CD1c-positive myeloid dendritic cell (primary cell): Measurements from ENCODE around the gene FLNB.
A peak's percentile ranks its signal among the peaks of the same experiment; 100 is the strongest.

Experiments used
- DNase-seq: peaks from one replicate; pipeline ENCODE4 v3.0.0-alpha.2; 2016; ENCODE audit errors: extremely low spot score

FLNB gene

GRCh38 chr3:58104712-58105111 is 96.5 kb downstream of the FLNB start:
- no peak for DNase-seq

DNA sequence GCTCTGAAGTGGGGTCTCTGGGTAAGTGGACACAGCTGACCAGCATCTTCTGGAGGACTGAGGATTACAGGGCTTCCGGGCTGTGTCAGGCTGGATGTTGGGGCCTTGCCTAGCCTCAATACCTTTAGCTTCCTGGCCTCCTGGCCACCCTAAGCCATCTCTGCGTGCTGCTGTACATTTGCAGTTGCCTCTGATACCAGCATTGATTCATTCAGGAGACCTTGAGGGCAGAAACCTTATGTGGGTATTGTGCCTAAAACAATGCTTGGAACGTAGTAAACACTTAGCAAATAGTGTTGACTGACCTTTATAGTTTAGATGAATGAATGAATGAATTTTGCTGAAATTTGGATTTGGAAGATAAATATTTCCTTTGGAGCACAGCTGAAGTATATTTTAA is 97.0 kb downstream of the FLNB start:
- no peak for DNase-seq

GRCh38 chr3:58106061-58106460 is 97.8 kb downstream of the FLNB start:
- DNase-seq, result no peak

DNA sequence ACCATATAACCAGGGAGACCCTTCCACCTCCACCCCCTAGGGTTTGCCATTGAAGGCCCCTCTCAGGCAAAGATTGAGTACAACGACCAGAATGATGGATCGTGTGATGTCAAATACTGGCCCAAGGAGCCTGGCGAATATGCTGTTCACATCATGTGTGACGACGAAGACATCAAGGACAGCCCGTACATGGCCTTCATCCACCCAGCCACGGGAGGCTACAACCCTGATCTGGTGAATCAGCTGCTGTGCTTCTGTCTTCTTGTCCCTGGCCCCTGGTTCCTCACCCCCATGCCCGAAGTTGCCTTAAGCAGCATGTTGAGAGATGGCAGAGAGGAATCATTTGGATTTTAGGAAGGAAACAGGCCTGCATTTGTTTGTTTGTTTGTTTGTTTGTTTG is 98.4 kb downstream of the FLNB start:
- DNase-seq, result no peak

DNA sequence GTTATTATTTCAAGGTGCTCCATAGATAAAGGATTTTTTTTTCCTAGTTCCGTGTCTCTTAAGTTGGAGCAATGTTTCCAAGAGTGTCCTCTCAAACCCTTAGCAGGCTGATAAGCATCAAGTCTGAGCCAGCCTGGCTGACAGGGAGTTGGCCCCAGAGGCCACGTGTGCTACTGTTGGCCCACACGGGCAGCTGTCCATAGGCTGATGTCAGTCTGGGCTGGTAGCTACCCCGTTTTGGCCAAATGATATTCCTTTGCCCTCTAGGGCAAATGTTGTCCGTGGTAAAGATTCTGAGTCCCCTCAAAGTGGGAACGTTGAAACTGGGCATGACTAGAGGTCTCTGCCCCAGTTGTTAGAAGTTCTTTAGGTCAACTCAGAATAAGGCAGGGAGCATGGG is 99.4 kb downstream of the FLNB start:
- DNase-seq, result no peak

DNA sequence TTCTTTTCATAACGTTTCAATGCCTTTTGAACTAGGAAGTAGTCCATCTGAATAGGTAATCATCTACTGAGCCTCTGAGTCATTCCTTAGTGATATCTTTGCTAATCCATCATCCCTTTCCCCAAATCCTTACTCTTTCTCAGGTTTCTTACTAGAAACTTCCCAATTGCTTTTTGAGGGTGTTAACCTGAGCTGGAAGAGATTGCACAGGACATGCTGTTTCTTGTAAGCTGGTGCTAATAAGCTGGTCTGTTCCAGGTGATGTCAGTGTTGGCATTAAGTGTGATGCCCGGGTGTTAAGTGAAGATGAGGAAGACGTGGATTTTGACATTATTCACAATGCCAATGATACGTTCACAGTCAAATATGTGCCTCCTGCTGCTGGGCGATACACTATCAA is 101.5 kb downstream of the FLNB start:
- DNase-seq, result no peak

DNA sequence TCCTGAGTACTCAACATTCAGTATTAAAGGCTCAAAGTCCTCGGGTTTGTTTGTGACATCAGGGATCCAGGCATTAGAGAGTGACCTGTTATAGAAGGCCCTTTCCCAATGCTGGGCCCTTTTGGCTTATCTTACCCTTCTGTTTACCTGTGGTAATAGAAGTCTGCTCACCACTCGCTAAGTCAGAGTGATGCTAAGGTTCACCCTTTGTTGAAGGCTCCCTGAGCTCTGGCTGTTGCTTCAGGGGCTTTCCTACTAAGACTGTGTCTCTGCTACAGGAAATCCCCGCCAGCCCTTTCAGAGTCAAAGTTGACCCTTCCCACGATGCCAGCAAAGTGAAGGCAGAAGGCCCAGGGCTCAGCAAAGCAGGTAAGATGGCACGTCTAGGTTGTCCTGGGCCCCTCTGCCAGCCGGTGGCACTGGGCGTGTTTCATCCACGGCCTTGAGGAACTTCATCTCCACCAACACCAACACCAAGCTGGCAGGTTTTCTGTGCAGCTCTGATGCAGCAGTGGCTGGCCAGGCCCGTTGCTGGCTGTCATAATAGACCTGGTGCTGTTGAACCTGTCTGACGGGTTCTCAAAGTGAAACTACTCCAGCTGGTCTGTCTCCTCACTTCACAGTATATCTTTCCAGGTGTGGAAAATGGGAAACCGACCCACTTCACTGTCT is 103.4 kb downstream of the FLNB start:
- DNase-seq, result no peak

GRCh38 chr3:58112185-58112535 is 103.9 kb downstream of the FLNB start:
- DNase-seq, result no peak

- DNase-seq, result no peak
These were observed 107.0 kb downstream of the FLNB start for GRCh38 chr3:58115175-58115574.

- no peak for DNase-seq
These were observed 108.1 kb downstream of the FLNB start for GRCh38 chr3:58116161-58116955.

- no peak for DNase-seq
These were observed 108.8 kb downstream of the FLNB start for GRCh38 chr3:58116985-58117384.

DNA sequence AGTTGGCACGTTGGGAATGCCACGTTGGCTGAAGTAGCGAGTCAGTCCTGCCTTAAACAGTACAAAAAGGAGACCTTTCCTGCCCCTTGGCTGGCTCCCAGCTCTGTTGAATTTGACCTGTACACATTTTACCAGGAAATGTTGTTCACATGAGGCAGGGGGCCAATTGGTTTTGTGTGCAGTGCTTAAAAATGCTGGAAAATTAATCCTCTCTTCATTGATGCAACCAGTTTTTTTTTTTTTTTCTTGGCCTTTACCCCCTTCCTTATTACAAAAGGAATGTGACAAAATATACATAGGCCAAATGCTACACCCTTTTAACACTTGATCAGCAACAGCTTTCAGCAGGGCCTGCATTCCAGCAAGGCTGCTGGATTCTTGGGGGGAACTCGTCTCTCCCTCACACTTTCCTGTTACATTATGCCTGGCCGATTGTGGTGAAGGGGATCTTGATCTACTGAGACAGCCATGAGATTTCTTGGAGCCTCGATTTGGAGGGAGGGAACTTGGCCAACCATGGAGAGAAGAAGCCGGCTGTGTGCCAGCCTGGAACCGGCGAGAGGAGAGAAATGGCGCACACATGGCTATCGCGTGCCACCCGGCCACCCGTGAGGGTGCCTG is 109.4 kb downstream of the FLNB start:
- no peak for DNase-seq

- DNase-seq, result no peak
These were observed 111.0 kb downstream of the FLNB start for GRCh38 chr3:58119186-58119585.

DNA sequence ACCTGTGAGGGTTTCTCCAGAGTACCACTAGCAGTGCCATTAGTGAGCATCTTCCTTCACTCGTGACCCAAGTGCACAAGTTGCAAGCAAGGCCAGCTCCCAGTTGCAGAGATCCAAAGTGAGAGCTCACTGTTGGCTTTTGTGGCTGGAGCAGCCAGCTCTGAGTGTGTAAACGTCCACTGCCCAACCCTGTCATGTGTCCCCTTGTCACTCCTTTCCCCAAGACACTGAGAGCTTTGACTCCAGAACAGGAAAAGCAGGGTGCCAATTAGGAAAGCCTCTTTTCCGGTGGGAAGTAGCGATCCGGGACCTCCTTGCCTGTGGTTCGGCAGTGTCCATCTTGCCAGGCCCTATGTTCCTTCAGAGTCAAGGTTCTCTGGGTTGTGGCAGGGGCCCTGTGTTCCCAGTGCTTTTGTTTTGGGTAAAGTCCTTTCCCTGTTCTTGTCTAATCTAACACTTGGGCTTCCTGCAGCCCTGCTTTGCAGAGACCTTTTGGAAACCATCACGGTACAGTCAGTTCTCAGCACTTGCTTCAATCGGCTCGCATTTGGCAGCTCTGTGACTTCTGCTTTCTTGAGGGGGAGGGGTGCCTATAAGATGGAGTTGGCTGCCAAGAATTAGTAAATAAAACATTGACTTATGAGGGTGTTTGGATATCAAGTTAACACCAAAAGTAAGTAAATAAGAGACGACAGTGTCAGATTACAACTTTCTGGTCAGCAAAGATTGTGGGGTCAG is 112.0 kb downstream of the FLNB start:
- peak; percentile 6 for DNase-seq

DNA sequence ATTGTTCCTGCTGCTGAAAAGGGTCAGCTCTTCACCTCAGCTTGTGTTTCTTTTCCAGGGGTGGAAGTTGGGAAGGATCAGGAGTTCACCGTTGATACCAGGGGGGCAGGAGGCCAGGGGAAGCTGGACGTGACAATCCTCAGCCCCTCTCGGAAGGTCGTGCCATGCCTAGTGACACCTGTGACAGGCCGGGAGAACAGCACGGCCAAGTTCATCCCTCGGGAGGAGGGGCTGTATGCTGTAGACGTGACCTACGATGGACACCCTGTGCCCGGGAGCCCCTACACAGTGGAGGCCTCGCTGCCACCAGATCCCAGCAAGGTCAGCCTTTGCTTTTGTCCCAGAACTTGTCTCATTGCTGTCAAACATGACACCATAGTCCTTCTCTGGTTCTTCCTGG is 113.0 kb downstream of the FLNB start:
- no peak for DNase-seq

DNA sequence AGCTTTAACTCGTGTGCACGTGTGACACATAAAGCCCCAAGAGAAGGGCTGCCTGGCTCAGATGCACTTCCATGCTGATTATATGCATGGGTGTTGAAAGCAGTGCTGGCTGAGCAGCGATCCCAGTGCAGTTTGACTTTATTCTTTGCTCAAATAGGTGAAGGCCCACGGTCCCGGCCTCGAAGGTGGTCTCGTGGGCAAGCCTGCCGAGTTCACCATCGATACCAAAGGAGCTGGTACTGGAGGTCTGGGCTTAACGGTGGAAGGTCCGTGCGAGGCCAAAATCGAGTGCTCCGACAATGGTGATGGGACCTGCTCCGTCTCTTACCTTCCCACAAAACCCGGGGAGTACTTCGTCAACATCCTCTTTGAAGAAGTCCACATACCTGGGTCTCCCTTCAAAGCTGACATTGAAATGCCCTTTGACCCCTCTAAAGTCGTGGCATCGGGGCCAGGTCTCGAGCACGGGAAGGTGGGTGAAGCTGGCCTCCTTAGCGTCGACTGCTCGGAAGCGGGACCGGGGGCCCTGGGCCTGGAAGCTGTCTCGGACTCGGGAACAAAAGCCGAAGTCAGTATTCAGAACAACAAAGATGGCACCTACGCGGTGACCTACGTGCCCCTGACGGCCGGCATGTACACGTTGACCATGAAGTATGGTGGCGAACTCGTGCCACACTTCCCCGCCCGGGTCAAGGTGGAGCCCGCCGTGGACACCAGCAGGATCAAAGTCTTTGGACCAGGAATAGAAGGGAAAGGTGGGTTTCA is 114.9 kb downstream of the FLNB start:
- DNase-seq, result no peak

- no peak for DNase-seq
These were observed 116.2 kb downstream of the FLNB start for GRCh38 chr3:58124387-58124786.

GRCh38 chr3:58129041-58129770 is 121.0 kb downstream of the FLNB start:
- no peak for DNase-seq

GRCh38 chr3:58130591-58130990 is 122.4 kb downstream of the FLNB start:
- no peak for DNase-seq

DNA sequence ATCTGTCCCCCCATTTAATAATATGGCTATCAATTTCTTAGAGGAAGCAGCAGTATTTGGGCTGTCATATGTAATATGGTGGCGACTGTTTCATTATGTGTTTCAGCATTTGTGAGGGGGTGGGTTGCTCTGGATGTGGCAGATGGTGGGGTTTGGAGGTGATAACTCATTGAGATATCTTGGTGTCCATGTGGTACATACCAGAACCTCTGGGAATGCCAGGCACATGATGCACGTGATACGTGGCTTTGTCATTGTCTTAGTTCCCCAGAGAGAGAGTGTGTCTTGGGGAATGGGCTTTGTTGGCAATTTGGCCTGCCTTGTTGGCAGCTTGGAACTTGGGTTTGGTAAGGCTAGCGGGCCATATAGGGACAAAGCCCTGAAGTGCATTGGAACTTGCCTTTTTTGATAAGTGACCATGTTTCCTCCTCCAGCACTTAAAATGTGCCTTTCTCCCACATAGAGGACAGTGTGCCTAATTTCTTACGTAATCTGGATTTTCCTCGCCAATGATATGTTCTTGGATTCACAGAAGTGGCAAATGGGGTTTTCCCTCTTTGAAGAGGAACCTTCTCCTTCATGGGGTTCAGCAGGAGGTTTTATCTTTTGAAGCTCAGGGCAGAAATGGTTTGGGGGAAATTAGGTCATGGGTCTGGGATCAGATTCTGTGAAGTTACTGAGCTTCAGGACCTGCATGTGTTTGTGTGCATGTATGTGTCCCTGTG is 123.0 kb downstream of the FLNB start:
- peak; percentile 35 for DNase-seq
